ENCODE measurements around the gene PHOX2B. TPM values are rescaled to one million over a fixed set of nuclear protein-coding genes. Genes with fewer than 3 reads are reported as not detected.

The PHOX2B gene
- total and polyA plus RNA-seq, 9 of the 15 experiments (the other 6 are each of a cell fraction or from before 2014, with no cell fraction given), result not detected

DNA sequence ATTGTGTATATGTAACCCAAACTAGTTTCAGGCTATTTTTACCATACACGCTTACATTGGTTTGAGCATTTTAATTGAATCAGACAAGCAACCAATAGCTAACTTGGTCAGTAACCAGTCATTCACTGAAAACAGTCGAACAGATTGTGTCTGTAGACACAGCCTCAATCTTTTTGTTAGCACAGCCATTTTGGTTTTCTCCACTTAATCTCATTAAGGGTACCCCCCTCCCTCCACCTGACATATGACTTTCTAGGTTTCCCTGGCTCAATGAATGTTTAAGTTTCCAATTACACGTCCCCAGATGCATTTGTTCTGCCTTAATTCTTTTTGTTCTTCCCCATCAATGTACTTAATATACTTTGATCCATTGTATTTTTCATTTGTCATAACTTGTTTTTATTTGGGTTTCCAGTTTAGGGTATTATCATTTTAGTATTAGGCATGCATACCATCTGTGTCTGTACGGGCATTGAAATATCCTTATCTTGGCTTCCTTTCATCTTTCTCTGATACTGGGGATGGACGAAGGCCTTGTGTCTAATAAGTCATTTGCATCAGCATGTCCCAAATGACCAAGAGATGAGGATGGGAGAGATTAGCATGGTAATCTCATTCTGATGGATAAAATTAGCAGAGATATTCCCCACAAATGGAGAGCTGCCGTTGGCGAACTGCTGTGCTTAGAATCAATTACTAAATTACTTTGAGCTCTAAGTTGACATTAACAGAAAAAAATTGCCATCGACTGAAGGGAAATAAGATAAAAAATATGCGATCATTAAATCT, 35.9 kb upstream of the PHOX2B start:
- H4K20me1 ChIP-seq (replicated peaks; ENCODE audit: control insufficient read depth, insufficient read depth, low read length), result no peaks in the 10 kb centered on the region
- no peak for ATAC-seq
- H3K4me2 ChIP-seq (ENCODE audit: insufficient read depth, low read length), result no peak overlapping the region
- no TSS peak for BruUV-seq (replicated peaks)
- H2AFZ ChIP-seq (ENCODE audit: low read depth, low read length), result no peak overlapping the region
- WGBS (ENCODE audit: insufficient coverage, low coverage, missing lambda C conversion rate), result 0% methylated on average over 9 of the region's 9 CpGs
- no peak overlapping the region for H3K27ac ChIP-seq (ENCODE audit: extremely low read depth, low read depth, low read length)
- DNase-seq (ENCODE audit: extremely low read depth in 1 of 4, low spot score in 3 of 4), result no peak
- POLR2A ChIA-PET, result no interaction called here
- H3K4me1 ChIP-seq (replicated peaks in 1 of 2; ENCODE audit: control insufficient read depth in 2 of 2, insufficient read depth in 2 of 2, low read length in 2 of 2), result no peaks in the 10 kb centered on the region
- H3K9me1 ChIP-seq (ENCODE audit: control insufficient read depth, insufficient read depth, low read length), result no peaks in the 10 kb centered on the region
- H3K4me3 ChIP-seq, result no peak overlapping the region
- in situ Hi-C loops (cut with MboI), result no loop called here
- no peak overlapping the region for H3K9ac ChIP-seq (ENCODE audit: insufficient read depth in 1 of 2, low read depth in 2 of 2, low read length in 2 of 2)
- intact Hi-C loops (cut with micrococcal nuclease), result no loop called here
- H3K9me3 ChIP-seq (replicated peaks; ENCODE audit: control insufficient read depth, insufficient read depth, low read depth, low read length), result no peaks in the 10 kb centered on the region
- CTCF ChIA-PET (ENCODE audit: low intra/inter-chr PET ratio), result no interaction called here
- H3K36me3 ChIP-seq (ENCODE audit: control insufficient read depth, insufficient read depth, low read length), result no peaks in the 10 kb centered on the region
- no peaks in the 10 kb centered on the region for H3K27me3 ChIP-seq (ENCODE audit: control insufficient read depth in 2 of 2, insufficient read depth in 2 of 2, low read length in 2 of 2)
- FAIRE-seq, result peak; percentile 32
- no peaks in the 10 kb centered on the region for H3K79me2 ChIP-seq (ENCODE audit: control insufficient read depth, insufficient read depth, low read length)
- no peak for TF ChIP-seq OTX1 (CRISPR knock-in tag; IDR thresholded peaks at IDR 0.05)
- TF ChIP-seq HMGN3 (IDR thresholded peaks at IDR 0.05; ENCODE audit: borderline replicate concordance, extremely low read depth, insufficient read length, low read depth, low read length), result no peak
- TF ChIP-seq FIP1L1 (IDR thresholded peaks at IDR 0.05; ENCODE audit: low read depth, low read length, poor library complexity, severe bottlenecking), result no peak
- TF ChIP-seq RBM39 (optimal IDR thresholded peaks at IDR 0.05; ENCODE audit: low read depth, low read length), result no peak
- TF ChIP-seq ZKSCAN3 (CRISPR knock-in tag; IDR thresholded peaks at IDR 0.05), result no peak
- TF ChIP-seq, protein P1, sequence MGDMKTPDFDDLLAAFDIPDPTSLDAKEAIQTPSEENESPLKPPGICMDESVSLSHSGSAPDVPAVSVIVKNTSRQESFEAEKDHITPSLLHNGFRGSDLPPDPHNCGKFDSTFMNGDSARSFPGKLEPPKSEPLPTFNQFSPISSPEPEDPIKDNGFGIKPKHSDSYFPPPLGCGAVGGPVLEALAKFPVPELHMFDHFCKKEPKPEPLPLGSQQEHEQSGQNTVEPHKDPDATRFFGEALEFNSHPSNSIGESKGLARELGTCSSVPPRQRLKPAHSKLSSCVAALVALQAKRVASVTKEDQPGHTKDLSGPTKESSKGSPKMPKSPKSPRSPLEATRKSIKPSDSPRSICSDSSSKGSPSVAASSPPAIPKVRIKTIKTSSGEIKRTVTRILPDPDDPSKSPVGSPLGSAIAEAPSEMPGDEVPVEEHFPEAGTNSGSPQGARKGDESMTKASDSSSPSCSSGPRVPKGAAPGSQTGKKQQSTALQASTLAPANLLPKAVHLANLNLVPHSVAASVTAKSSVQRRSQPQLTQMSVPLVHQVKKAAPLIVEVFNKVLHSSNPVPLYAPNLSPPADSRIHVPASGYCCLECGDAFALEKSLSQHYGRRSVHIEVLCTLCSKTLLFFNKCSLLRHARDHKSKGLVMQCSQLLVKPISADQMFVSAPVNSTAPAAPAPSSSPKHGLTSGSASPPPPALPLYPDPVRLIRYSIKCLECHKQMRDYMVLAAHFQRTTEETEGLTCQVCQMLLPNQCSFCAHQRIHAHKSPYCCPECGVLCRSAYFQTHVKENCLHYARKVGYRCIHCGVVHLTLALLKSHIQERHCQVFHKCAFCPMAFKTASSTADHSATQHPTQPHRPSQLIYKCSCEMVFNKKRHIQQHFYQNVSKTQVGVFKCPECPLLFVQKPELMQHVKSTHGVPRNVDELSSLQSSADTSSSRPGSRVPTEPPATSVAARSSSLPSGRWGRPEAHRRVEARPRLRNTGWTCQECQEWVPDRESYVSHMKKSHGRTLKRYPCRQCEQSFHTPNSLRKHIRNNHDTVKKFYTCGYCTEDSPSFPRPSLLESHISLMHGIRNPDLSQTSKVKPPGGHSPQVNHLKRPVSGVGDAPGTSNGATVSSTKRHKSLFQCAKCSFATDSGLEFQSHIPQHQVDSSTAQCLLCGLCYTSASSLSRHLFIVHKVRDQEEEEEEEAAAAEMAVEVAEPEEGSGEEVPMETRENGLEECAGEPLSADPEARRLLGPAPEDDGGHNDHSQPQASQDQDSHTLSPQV (IDR thresholded peaks at IDR 0.05), result no peak
- no peak for TF ChIP-seq TEAD4 (IDR thresholded peaks at IDR 0.05; ENCODE audit: low read length)
- TF ChIP-seq TEAD4 (CRISPR knock-in tag; IDR thresholded peaks at IDR 0.05; ENCODE audit: borderline replicate concordance), result no peak
- TF ChIP-seq, protein P2, sequence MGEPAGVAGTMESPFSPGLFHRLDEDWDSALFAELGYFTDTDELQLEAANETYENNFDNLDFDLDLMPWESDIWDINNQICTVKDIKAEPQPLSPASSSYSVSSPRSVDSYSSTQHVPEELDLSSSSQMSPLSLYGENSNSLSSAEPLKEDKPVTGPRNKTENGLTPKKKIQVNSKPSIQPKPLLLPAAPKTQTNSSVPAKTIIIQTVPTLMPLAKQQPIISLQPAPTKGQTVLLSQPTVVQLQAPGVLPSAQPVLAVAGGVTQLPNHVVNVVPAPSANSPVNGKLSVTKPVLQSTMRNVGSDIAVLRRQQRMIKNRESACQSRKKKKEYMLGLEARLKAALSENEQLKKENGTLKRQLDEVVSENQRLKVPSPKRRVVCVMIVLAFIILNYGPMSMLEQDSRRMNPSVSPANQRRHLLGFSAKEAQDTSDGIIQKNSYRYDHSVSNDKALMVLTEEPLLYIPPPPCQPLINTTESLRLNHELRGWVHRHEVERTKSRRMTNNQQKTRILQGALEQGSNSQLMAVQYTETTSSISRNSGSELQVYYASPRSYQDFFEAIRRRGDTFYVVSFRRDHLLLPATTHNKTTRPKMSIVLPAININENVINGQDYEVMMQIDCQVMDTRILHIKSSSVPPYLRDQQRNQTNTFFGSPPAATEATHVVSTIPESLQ (CRISPR knock-in tag; IDR thresholded peaks at IDR 0.05), result no peak
- no peak for TF ChIP-seq ZNF140 (CRISPR knock-in tag; IDR thresholded peaks at IDR 0.05)
- no peak for TF ChIP-seq ZNF232 (CRISPR knock-in tag; IDR thresholded peaks at IDR 0.05)
- no peak for TF ChIP-seq ELF1 (tag; IDR thresholded peaks at IDR 0.05)
- no peak for TF ChIP-seq TRIM28 (IDR thresholded peaks at IDR 0.05)
- no peak for TF ChIP-seq BRD9 (IDR thresholded peaks at IDR 0.05; ENCODE audit: low read depth, partially characterized antibody)
- TF ChIP-seq ZNF311 (CRISPR knock-in tag; IDR thresholded peaks at IDR 0.05), result no peak
- TF ChIP-seq IFI16 (CRISPR knock-in tag; IDR thresholded peaks at IDR 0.05), result no peak
- TF ChIP-seq BMI1 (IDR thresholded peaks at IDR 0.05; ENCODE audit: low read length), result no peak
